GM18873 (cell line): ENCODE measurements around the gene SDK2.
"Not testable (repeated sequence)": the region's sequence is repeated elsewhere in the genome, so short reads cannot be mapped to it uniquely, and the experiment has no call there.

Source experiments
- ATAC-seq: cut with Tn5 transposase; IDR thresholded peaks from one replicate; pipeline ENCODE4 v1.9.1; 2021; ENCODE audit warnings: mild to moderate bottlenecking, moderate library complexity, moderate number of reproducible peaks; ENCODE audit not compliant: unreplicated experiment, low FRiP score

The SDK2 gene

GRCh38 chr17:73470316-73470826 lies 173.9 kb downstream of the SDK2 start:
- ATAC-seq = no peak

GRCh38 chr17:73469311-73469710 lies 174.9 kb downstream of the SDK2 start:
- ATAC-seq = no peak

DNA sequence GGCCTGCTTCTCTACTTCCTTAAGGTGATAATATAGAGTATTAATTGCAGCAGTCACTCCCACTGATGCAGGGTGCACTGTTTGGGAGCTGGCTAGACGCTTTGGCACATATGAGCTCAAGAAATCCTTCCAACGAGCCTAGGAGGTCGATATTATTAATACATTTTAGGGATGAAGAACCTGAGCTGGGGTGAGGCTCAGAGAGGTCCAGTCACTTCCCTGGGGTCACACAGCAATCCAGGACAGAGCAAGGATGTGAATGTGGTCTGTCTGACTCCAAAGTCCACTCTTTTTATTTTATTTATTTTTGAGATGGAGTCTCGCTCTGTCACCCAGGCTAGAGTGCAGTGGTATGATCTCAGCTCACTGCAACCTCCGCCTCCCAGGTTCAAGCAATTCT lies 176.0 kb downstream of the SDK2 start:
- ATAC-seq = no peak

GRCh38 chr17:73467651-73468050 lies 176.6 kb downstream of the SDK2 start:
- no peak for ATAC-seq

- no peak for ATAC-seq
Observed at GRCh38 chr17:73466704-73467433, 177.4 kb downstream of the SDK2 start.

- no peak for ATAC-seq
Observed at GRCh38 chr17:73465953-73466230, 178.4 kb downstream of the SDK2 start.

GRCh38 chr17:73465130-73465952 lies 178.9 kb downstream of the SDK2 start:
- no peak for ATAC-seq

GRCh38 chr17:73464447-73464846 lies 179.8 kb downstream of the SDK2 start:
- ATAC-seq = no peak

DNA sequence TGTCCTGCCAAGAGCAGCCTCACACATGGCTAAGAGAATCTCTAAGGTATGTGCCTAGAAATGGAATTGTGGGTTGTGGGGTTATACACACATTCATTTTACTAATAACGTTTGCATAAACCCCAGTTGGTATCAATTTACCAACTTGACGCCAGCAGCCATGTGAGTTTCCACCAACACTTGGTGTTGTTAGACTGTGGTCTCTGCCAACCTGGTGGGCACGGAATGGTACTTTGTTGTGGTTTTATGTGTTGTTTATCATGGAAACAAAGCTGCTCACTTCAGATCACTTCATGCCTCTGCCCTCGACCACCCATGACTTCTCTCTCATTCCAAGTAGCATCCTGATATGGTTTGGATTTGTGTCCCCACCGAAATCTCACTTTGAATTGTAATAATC lies 180.4 kb downstream of the SDK2 start:
- no peak for ATAC-seq

DNA sequence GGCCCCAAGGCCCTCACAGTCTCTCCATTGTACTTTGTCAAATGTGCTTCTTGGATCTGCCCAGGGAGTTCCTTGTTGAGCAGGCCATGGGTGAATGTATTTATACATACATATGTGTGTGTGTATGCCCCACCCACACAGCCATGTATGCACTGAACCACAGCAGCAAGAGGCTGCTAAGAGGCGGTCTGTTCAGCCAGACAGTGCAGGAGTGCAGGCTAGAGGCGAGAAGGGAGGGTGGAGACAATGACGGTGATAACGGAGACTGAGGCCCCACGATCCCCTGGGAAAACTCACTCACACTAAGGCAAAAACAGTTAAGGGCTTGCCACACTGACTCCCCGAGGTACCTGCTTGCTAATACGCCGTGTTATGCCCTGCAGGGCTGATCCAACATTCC lies 181.4 kb downstream of the SDK2 start:
- ATAC-seq = no peak

DNA sequence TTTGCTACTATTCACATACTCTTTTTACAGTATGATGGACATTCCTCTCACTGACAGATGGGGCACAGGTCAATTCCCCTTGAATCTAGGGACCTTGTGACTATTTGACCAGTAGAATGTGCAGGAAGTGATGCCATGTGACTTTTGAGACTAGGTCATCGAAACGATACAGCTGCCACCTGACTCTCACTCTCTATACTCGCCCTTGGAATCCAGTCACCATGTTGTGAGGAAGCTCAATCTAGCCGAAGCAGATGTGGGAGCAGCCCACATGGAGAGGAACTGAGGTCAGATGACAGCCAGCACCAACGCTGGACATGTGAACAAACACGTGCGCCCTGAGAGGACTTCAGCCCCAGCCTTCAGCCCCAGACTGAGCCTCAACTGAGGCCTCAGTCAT lies 184.3 kb downstream of the SDK2 start:
- ATAC-seq = no peak

- ATAC-seq = no peak
Observed at GRCh38 chr17:73455767-73456166, 188.5 kb downstream of the SDK2 start.

DNA sequence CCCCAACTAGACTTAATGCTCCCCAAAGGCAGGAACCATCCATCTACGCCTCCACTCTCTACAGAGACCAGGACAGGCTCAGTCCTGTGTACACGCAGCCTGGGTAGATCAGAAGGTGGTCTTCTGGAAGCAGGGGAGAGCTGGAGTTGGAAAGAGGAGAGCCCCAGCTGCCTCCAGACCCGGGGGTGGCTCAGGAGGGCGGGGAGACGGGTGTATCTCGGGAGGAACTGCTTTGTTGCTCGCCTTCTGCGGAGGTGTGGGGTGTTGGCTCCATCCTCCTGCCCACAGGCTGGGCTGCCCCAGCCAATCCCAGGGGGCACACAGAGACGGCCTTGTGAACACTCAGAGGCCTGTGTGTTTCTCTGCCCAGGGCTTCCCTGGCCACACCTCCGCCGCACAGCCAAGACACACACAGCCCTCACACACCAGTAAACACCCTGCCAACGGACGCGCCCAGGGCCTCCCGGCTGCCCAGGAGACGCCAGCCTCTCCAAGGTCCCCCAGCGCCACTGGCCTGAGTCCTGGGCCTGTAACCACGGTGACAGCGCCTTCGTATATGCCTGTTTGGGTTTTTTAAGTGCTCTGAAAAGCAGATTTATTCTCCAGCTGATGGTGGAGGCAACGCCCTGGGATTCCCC lies 189.1 kb downstream of the SDK2 start:
- no peak for ATAC-seq

GRCh38 chr17:73453494-73453893 lies 190.8 kb downstream of the SDK2 start:
- ATAC-seq = not testable (repeated sequence)

- ATAC-seq = no peak
Observed at GRCh38 chr17:73453090-73453489, 191.2 kb downstream of the SDK2 start.

DNA sequence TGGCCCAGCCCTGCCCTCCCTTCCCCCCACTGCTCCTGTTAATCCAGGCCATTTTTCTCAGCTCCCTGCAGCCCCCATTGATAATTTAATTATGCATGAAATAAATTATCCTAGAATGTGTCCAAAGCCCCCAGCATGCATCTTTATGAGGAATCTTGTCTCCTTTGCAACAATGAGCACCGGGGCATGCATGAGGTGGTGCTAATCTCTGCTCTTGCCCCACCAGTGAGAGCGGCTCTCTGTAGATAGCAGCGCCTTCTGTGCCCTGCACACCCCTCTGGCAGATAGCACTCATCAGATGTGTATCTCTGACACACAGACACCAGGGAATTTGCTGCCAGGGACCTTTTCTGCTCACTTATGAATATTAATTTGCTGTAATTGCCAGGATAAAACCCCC lies 192.2 kb downstream of the SDK2 start:
- ATAC-seq = no peak

- no peak for ATAC-seq
Observed at GRCh38 chr17:73447319-73447718, 196.9 kb downstream of the SDK2 start.

- ATAC-seq = no peak
Observed at GRCh38 chr17:73446617-73447016, 197.6 kb downstream of the SDK2 start.

DNA sequence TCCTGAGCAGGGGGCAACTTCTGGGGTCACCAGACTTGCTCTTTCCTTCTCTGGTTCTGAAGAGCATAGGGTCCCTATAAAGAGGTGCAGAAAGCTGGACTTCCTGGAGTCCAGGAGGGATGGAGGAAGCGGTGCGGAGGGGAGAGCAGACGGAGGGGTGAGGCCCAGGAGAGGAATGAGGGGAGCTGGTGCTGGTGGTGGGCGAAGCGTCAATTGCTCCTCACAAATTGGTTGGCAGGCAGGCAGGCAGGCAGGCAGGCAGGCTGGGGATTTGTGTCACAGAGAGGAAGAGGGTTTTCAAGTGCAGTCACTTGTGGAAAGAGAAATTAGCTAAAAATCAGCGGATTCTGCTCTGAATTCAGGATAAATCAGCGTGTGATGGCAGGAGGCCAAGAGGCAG lies 198.8 kb downstream of the SDK2 start:
- no peak for ATAC-seq

GRCh38 chr17:73444021-73444420 lies 200.2 kb downstream of the SDK2 start:
- ATAC-seq = no peak

- no peak for ATAC-seq
Observed at GRCh38 chr17:73439597-73439996, 204.6 kb downstream of the SDK2 start.
